Mesenteric fat pad (tissue), 1 donor: ENCODE measurements around the gene MAPKAP1. TPM values are rescaled to one million over a fixed set of nuclear protein-coding genes. Genes with fewer than 3 reads are reported as not detected.
A peak's percentile ranks its signal among the peaks of the same experiment; 100 is the strongest.

Experiments used
- DNase-seq: peaks from one replicate; pipeline ENCODE4 v3.0.0-alpha.2; 2020; ENCODE audit warnings: low spot score
- total RNA-seq: library from RNA; stranded (reverse); fragmentation: NEBNext Ultra II Directional; extraction: Animal tissue kit (Norgen Biotek cat#: 25700); gene quantifications from one replicate; pipeline ENCODE4 v1.2.1, GENCODE V29; 2021
- donor health status: DM: yes; HTN: yes; CAD: no.

Gene MAPKAP1
- total RNA-seq, 1 donor from 2014 or later: 98.6 TPM

DNA sequence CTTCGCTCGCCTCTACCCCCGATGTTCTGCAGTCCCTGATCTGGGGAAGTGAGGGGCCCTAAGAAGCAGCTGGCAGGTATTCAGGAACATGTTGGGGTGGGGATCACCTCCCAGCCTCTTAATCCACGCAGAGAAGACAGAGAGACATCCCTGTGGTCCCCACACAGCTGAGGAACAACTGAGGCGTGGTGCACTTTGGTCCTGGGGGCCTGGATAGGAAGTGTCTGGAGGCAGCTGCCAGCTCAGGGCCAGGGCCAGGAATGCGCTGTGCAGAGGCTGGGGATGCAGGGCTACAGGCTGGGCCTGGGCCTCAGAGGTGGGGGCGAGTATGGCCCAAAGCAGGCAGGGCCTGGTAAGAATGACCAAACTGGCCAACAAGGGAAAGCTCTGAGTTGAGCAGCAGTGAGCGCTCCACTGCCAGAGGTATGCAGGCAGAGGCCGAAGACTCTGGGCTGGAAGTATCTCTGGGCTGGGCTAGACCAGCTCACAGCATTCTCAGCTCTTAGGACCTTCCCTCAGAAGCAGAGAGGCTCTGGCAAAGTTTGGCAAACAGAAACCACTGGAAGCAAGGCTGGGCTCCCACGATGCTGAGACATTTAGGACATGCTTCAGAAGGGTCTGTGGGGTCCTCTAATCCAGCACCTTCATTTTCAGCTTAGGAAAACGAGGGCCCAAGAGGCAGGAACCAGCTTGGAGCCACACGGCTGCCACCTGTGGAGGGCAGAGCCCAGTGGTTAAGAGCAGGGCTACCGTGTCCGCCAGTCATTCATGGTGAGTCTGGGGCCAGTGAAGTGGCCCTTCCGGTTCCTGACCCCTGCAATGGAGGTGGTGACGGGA lies 271.0 kb downstream of the MAPKAP1 start:
- DNase-seq: peak; percentile 68

DNA sequence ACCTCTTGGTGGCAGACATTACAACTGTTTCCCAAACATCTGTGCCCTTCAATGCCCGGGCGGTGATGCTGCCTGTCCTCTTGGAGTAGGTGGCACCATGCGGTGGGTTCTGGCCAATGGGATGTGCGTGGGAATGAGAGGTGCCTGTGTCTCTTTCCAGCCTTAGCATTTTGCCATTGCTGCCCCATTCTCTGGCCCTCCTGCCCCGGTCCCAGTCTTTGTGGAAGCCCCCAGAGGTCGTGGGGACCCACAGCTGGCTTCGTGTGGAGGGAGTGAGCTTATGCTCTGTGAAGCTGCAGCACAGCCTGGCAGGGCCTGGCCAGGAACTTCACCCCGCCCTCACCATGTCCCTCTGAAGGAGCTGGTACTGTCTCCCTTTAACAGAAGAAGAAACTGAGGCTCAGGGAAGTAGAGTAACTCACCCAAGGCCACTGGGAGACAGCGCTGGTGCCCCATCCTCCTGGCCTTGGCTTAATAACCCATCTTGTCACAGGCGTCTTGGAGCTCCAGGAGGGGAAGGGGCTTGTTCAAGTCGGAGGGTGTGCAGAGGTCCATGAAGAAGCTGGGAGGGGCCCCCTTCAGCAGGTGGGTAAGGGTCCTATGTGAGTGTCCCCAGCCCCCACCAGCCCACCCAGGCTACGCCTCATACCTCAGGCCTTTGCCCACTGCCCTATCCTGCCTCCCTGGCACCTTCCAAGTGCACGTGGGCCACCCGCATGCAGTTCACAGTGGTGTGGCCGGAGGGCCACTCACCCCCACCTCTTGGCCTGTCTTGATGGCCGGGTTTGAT lies 271.8 kb downstream of the MAPKAP1 start:
- DNase-seq: peak; percentile 80

DNA sequence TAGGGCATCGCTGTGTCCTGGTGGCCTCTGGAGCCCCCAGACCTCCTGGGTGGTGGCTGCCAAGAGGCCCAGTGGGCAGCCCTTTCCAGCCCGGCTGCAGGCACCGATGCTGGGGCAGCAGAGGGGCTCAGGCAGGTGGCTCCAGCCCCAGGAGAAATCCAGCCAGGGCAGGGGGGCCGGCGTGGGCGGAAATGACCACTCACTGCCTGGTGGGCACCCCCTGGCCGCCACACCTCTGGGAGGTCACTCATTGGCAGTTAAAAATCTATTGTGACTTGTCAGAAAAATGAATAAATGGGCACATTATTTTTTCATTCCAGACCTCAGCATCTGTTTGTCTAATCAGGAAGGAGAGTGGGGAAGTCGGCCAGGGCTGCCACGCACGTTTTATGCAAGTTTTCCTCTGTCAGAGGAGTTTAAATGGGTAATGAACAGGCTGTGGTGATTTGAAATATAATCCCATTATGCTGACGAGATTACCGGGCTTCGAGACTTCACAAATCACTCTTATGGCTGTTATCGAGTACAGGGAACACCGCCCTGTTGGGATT lies 273.5 kb downstream of the MAPKAP1 start:
- DNase-seq: peak; percentile 57

DNA sequence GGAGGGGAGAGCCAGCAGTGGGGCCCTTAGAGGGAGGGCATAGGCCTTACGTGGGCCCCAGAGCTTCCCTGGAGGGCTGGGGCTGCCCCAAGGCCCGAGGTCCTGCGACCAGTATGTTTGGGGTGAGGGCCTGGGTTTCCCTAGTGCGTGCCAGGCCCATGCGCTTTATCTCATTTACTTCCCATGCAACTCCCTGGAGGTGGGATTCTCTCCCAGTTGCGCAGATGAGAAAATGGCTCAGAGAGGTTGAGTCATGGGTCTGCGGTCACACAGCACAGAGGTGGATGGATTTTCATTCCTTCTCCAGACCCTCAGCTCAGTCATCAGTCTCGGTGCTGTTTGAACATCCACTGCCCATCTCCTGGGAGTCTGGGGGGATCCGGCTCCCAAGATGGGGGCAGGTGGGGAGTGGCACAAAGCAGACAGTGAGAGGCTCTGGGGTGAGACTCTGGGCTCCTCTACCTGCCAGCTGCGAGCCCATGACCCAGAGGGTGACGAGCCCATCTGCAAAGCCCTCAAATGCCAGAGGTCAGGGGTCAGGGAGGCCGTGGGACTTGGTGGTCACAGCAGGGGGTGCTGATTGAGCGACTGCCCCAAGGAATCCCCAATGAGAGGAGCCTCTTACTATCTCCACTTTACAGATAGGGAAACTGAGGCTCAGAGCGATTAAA lies 274.2 kb downstream of the MAPKAP1 start:
- peak; percentile 57 for DNase-seq

DNA sequence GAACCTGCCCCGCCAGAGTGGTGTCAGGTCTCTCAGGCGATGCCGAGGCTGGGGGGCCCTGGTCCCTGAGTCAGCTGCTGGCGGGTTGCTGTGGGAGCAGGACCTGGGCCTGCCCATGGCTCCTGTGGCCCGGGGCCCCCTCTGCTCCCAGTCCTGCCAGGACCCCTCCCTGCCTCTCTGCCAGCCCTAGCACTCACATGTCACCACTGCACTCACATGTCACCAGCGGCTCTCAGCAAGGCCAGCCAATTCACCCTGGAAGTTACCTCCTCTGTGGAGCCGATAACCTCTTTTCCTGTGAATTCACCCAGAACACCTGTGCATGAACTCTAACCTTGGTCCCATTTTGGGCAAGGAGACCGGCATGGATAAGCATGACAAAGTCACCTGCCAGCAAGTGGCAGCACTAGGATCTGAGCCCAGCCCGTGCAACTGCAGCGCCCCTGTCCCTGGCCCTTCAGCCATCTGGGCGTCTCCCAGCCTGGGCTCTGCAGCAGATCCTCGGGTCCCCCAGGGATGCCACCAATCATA lies 275.2 kb downstream of the MAPKAP1 start:
- peak; percentile 87 for DNase-seq

DNA sequence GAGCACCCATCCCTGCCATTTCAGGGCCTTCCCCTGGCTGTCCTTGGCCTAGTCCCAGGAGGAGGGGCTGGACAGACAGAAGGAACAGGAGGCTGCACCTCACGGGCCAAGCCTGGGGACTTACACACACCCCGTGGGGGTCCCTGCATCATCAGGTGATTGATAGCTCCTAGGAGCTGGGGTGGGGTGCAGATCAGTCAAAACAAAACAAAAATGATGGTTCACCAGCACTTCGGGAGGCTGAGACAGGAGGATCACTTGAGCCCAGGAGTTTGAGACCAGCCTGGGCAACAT lies 276.0 kb downstream of the MAPKAP1 start:
- peak; percentile 45 for DNase-seq

DNA sequence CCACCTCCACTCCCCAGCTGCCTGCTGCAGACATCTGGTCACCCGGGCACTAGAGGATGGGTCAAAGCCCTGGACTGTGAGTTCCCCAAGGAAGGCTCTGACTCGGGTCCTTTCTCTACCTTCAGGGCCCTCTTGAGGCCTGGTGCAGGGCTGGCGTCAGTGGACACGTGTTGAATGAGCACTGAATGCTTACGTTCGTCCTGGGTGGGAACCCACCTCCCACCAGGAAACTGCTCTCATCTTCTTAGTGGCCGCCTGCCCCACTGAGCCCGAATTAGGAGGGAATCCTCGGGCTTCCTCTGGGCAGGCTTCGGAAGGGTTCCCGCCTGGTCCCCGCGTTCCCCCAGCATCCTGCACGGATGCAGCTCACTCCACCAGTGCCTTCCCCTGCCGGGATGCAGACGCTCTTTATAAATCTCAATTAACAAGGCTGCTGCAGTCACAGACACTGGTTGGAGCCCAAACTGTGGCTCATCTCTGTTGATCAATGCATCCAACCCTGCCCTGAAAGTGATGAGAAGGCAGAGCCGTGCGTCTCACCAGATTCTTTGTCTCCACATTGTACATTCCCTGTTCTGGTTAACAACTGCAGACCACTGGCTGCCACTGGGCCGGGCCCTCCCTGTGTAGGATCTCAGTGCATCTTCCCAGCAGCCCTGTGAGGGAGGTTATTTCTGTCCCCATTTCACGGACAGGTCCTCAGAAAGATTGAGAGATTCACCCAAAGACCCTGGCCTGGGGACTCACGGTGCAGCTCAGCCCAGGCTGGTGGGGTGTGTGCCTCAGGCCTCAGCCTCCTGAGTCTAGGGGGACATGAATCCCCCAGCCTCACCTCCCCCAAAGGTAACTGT lies 276.6 kb downstream of the MAPKAP1 start:
- DNase-seq: no peak

DNA sequence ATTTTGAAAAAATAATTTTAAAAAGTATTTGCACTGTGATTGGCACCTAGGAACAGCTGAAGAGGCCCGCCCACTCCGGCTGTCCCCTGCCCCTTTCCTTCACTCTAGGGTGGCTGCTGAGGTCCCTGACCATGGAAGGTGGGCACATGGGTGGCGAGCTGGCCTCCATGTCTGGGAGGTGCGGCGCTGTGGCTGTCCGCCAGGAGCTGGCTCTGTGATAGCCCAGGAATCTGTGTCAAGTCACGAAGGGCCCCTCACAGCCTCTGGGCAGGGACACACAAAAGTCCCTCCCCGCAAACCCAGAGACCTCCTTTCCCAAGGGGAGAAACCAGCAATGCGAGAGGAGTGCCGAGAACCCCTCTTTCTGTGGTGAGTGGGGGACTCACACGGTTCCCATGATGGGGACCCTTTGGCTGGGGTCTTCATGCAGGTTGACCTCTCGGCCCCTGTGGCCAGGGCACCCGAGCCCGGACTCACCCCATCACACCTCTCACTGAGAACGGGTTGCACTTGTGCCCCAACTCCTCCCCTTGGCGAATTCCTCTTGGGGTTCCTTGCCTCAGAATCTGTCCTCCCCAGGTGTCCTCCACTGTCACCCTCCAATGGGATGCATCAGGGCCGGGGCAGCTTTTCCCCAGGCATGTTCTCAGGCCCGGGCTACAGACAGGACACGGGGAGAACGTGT lies 277.4 kb downstream of the MAPKAP1 start:
- no peak for DNase-seq

DNA sequence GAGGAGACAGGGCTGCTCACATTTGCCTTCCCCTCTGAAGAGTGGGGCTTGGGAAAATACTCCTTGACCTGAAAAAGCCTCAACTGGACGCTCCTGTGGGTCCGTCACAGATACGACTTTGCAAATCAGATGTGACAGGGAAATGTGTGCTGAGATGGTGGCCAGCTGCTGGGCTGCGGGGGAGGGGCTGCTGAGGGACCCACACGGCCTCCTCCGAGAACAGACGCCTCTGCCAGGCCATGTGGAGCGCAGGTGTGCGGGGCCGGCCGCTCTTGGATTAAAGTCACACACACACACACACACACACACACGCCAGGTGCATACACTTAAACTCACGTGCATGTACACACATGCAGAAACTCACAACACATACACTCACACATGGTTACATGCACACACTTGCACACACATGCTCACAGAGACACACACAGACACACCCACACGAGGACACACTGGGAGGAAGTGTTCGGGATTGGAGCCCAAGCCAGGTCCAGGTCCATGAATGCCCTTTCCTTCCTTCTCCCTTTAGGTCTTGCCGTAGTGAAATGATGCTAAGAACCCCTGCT lies 278.0 kb downstream of the MAPKAP1 start:
- no peak for DNase-seq

DNA sequence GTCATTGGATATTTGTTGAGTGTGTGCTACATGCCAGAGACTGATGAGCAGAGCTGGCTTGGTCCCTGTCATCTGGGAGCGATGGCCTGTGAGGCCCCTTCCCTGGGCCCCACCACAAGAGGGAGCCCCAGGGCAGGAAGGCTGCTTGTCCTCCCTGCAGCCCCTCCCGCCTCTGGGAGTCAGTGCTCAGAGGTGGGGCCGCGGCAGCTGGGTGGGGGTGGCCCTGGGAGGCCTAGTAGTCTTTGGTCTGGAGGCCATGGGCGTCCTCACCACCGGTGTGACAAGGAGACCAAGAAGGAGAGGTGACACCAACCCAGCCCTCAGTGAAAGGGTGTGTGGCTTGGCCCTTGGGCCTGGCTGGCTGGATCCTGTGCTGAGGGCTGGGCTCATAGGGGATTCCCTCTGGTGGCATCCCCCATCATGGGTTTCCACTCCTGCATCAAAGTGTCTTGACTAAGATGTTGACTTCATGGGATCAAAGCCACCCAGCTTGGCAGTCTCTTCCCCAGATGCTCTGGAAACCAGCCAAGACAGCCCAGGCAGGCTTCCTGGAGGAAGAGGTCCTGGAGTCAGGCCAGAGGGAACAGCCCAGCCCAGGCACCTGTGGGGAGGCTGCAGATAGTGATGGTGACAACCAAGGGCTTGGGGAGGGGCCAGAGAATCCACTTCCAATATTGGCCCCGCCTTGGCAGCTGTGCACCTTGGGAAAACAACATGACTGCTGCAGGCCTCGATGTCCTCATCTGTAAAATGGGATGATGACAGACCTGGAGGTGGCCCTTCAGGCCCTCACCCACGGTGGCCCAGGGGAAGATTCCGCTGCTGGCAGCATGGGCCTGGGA lies 278.7 kb downstream of the MAPKAP1 start:
- DNase-seq: no peak

DNA sequence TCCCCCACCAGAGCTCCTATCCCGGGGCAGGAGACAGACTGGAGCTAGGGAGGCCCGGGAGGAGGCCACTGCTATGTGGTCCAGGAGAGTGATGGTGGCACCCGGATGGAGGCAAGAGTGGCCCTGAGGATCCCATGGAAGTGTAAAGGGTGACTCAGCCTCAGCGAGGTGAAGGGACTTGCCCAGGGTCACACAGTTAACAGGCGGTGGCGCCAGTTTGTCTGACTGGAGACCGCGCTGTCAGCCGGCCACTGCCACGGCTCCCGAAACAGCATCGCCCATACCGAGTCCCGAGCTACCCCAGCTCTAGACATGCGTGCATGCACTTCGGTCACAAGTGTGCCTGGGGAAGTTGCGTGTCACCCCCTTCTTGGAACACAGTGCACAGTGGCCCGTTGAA lies 279.5 kb downstream of the MAPKAP1 start:
- no peak for DNase-seq

DNA sequence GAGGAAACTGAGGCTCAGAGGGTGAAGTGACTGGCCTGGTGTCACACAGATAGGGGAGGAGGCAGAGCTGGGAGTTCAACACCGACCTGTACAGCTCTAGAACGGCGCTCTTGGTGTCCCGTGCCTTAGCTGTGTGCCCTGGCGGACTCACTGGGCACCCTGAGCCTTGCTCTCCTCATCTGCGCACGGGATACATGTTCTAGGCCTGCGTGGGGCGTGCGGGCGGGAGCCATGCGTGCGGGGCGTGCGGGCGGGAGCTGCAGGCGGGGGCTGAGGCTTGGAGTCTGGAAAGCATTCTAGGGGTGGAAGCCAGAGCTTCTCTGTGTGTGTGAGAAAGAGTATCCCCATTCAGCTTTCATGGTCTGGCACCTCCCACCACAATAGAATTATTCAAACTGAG lies 280.1 kb downstream of the MAPKAP1 start:
- no peak for DNase-seq

DNA sequence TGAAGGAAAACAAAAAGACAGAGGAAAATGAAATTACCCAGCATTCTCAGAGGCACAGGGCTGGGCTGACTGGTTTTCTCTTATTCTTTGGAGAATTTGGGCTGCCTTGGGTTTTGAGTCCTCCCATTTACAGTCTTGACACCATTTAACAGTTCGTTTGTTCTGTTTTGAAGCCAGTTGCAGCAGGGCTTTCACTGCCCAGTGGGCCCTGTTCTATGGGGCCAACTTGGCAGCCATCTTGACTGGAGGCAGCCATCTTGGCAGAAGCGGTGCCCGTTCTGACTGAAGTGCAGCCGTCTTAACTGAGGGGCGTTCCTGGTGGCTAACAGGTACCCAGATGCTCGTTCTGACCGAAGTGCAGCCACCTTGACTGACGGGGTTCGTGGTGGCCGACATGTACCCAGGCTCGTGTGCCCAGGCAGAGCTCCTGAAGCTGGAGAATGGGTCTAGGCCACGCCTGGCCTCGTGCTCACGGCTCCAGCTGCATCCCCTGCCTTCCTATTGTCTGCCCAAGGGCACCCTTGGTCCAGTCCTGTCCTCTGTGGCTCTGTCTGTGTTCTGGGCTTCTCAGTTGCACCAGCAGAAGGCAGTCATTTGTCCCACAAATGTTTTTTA lies 281.0 kb downstream of the MAPKAP1 start:
- DNase-seq: no peak

DNA sequence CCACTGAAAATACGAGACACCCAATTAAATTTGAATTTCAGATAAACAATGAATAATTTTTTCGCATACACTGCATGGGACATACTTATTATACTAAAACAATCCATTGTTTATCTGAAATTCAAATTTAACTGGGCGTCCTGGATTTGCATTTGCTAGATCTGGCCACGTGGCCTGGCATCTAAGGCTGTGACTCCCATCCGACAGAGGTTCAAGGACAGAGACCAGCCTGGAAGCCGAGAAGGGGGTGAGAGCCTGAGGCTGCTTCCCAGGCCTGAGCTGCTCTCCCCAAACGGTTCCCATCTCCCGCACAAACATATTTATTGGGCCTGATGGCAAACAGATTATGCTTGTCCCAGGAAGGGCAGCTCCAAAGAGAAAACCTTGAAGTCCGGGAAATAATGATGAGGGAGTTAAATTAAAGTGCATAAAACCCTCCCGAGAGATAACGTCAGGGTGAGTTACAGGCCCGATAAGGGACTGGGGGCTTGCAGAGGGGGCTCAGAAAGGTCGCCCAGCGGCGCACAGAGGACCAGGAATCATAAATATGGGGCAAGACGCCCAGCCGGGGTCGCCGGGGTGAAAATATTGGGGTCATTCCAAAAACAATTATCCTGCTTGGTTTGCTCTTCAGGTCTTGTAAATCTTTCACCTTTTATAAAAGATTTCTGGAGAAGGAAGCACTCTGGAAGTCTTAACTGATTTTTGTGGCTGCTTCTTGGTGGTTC lies 281.7 kb downstream of the MAPKAP1 start:
- DNase-seq: no peak

DNA sequence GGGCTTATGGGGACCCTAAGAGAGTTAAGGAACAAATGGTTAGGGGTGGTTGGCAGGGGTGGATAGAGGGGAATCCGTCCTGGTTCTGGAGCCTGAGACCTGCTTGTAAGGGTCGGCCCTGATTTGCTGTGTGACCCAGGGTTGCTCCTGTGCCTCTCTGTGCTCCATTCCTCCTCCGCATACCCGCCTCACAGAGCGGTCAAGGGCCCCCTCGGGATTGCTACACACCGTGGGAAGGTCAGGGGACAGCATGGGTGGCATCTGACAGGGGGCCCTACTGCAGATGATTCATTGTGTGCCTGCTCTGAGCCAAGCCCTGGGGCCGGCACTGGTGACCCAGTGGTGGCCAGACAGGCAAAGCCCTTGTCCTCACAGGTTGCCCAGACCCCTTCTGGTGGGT lies 283.0 kb downstream of the MAPKAP1 start:
- no peak for DNase-seq

DNA sequence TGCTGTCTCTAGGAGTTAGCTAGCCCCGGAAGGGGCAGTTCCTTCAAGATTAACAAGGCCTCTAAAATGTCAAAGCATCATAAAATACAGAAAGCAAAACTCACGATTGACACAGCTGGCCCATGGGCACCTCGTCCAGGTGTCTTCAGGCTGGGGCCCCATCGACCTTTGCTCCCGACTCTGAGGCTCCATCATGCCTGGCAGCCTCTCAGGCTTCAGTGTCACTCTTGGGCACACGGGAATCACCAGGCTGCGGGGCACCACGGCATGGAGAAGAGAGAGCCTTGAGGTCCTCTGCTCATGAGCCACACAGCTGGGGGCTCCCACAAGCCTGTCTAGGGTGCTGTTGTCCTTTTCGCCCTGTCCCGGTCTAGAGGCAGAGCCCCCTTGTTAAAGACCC lies 284.2 kb downstream of the MAPKAP1 start:
- no peak for DNase-seq

DNA sequence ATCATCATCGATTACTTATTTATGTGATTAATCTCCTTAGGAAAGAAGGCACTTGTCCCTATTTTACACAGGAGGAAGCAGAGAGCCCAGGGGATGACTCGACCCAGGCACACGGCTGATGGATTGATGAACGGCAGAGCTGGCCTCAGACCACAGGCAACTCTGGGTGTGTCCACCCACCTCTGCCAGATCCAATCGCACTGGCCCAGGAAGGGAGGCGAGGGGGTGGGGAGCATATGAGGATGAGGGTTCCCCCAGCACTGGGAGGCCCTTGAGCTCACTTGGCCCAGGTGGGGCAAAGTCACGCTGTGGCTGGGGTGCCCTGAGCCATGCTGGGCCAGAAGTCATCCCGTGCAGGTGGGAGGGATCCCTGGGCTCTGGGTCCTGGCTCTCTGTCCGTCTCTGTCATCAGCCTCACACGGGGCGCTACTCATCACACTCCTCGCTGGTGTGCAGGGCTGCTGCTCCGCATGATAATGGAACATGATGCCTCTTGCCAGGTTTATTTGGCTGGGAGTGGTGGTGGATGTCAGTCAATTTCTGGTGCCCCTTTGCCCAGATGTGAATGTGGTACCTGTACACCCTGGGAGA lies 285.3 kb downstream of the MAPKAP1 start:
- DNase-seq: no peak
